ENCODE data around the gene SLC47A2. TPM values are rescaled to one million over a fixed set of nuclear protein-coding genes. Genes with fewer than 3 reads are reported as not detected.
A peak's percentile ranks its signal among the peaks of the same experiment; 100 is the strongest.
"Not testable (repeated sequence)": the region's sequence is repeated elsewhere in the genome, so short reads cannot be mapped to it uniquely, and the experiment has no call there.

Gene SLC47A2, protein sequence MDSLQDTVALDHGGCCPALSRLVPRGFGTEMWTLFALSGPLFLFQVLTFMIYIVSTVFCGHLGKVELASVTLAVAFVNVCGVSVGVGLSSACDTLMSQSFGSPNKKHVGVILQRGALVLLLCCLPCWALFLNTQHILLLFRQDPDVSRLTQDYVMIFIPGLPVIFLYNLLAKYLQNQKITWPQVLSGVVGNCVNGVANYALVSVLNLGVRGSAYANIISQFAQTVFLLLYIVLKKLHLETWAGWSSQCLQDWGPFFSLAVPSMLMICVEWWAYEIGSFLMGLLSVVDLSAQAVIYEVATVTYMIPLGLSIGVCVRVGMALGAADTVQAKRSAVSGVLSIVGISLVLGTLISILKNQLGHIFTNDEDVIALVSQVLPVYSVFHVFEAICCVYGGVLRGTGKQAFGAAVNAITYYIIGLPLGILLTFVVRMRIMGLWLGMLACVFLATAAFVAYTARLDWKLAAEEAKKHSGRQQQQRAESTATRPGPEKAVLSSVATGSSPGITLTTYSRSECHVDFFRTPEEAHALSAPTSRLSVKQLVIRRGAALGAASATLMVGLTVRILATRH
- polyA plus RNA-seq (2014; cell fraction: cytosol; rRNA removed), result not detected in 2 replicates
- polyA plus RNA-seq (2014; cell fraction: nucleus; rRNA removed), result not detected in 2 replicates

DNA sequence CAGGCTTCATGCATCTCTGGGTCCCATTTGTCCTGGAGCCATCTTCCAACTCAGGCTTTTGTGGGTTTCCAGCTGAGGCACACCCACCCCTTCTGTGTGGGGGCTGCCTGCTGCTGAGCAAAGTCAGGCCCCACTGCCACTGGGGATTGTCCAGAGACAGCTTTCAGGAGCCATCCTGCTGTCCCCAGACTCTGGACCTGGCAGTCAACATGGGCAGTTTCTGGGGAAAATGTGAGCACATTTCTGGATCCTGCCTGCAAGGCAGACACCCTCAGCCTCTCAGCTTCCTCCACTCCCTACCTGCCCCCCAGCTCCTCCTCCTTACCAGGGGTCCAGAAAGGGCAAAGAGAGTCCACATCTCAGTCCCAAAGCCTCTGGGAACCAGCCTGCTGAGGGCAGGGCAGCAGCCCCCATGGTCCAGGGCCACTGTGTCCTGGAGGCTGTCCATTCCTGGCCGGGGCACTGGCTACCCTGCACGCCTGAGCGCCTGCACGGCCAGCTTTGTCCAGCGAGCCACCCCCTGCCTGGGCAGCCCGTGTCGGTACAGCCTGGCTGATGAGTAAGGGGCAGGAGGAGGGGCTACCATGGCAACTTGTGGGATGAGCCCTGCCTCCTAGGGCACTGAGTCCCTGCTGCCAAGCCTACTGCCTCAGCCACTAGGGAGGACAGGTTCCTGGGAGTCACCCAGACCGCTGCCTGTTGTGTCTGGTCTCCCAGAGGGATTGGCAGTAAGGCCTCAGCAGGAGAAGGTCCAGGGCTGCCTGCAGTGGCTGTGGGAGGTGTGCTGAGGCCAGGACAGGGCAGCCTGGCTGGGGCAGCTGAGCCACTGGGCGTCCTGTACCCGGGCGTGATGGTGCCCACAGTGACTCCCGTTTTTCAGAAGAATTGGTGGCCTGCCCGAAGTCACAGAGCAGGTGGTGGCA lies at the start of gene SLC47A2:
TSS of gene SLC47A2 (minus strand) at position 477 of the 923 bp plus-strand sequence. CDS start at position 448, 29 bp downstream.
- no peak for DNase-seq (ENCODE audit: low spot score)

DNA sequence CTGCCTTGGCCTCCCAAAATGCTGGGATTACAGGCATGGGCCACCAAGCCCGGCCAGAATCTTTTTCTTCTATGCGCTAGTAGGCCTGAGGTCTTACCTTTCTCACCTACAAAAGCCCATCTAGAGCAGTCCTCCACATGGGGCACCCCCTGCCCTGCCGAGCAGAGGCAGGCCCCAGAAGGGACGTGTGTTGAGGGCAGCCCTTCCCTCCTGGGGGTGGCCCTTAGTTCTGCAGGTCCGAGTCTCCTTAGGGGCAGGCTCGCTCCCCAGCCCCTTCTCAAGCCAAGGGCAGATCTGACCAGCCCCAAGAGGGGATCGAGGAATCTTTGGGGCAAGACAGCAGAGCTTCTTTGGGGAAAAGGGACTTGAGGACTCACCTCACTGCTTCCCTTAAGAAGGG lies 49.6 kb upstream of the SLC47A2 start:
- DNase-seq (ENCODE audit: low spot score), result no peak

DNA sequence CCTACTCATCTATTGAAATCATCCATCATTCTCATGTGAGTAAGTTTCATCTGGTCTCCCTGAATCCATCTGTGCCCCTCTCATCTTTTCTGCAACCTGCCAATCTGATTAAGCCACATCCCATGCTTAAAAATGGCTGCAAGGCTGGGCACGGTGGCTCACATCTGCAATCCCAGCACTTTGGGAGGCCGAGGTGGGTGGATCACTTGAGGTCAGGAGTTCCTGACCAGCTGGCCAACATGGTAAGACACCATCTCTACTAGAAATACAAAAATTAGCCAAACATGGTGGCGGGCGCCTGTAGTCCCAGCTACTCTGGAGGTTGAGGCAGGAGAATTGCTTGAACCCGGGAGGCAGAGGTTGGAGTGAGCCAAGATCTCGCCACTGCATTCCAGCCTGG lies 47.6 kb upstream of the SLC47A2 start:
- not testable (repeated sequence) for DNase-seq (ENCODE audit: low spot score)

DNA sequence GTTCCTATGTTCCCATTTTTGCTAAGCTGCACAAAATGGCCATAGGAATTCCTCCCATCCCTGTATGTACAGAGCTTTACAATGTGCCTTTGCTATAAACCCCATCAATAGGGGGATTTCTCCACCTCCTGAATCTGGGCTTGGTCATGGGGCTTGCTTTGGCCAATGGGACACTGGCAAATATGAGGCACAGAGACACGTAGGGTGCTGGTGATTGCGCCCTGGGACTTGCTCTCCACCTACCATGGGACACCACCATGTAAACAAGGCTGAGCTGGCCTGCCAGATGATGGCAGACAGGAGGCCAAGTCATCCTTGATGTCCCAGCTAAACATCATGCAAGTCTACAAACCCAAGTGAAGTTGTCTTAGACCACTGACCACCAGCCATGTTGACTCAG lies 47.0 kb upstream of the SLC47A2 start:
- DNase-seq (ENCODE audit: low spot score), result no peak

DNA sequence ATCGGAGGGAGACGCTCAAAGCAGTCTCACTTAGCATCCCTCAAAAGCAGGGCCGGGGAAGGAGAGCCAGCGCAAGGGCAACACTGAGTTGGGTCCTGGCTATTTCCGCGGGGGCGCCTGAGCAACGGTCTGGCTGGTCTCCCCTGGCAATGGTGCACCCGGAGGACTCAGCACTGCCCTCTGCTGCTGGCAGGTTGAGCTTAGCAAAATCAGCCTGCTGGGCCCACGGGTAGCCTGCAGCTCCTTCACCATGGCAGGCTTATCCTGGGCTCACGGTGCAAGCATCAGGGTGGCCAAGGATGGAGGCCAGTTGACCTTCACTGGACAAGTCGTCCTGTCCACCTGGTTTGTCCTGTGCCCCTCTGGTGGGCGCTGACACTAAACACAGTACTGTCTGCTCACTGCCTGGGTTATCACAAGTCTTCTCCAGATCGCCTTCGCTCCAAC lies 46.2 kb upstream of the SLC47A2 start:
- peak; percentile 71 for DNase-seq (ENCODE audit: low spot score)

DNA sequence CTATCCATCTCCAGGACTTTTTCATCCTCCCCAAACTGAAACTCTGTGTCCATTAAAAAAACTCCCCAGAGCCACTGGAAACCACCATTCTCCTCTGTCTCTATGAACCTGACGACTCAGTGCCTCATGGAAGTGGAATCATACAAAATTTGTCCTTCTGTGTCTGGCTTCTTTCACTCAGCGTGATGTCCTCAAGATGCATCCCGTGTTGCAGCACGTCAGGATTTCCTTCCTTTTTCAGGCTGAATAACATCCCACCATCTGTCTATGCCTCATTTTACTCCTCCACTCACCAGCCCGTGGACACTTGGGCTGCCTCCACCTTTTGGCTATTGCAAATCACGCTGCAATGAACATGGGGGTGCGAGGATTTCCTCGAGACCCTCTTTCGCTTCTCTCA lies 44.4 kb upstream of the SLC47A2 start:
- DNase-seq (ENCODE audit: low spot score), result no peak

DNA sequence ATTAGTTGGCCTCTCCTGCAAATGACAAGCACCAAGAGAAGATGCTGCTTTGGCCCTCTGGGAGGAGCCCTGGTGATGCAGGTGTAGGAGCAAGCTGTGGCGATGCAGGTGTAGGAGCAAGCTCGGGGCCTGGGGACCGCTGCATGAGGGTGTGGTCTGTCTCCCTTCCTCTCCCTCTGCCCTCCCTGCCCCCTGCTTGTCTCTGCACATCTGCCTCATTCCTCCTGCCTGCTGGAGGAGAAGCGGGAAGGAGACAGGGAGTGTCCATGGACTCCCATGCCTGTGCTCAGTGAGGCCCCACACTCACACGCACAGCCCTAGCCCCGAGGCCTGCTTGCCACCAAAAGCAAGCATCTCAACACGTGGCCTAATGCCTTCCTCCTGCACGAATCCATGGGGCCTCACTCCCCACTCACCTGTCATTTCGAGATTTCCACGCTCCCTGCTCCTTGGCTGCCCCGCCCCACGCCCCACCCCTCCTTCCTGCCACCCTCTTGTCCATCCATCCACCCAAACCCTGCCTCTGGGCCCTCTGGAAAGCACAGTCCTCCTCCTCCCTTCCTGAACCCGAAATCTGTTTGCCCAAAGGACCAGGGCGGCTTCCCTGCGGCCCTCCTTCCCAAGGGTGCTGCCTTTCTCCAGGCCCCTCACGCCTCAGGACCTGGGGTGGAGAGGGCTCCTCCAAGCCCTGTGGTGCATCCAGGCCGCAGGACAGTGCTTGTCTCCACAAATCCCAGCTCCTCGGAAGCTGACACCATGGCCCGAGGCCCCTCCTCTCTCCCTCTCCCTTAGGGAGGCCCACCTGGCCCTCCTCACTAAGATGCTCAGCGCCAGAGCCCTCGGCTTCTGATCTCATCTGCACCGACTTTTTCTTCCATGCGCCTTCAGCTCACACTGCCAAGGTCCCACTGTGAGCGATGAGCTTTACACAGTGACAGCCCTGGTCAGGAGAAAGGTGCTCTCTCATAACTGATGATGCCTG lies 43.5 kb upstream of the SLC47A2 start:
- peak; percentile 64 for DNase-seq (ENCODE audit: low spot score)

DNA sequence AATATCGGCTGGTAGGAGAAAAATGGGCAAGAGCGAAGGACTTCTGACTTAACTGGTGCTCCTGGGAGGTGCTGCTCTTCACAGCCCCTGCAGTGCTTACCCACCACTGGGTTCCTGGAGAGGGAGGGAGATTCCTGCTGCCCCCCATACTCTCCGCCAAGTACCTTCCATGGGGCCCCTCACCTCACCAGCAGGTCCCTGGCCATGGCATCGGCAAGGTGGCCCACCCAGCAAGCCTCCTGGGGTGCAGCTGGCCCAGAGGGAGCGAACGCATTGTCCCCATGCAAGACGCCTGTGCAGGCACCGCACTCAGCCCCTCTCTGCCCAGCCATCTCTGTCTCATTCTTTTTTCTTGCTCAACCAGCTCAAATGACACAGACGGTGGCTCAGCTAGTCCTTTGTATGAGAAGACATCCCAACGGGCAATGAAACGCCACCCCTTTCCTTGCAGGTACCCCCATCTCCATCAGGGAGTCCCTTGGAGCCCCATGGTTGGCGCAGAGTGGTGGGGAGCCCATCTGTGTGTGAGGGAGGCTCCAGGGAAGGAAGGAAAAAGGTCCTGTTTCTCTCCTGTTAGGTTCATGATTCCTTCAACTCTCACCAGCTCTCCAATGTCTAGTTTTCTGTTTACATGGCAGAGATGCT lies 41.3 kb upstream of the SLC47A2 start:
- no peak for DNase-seq (ENCODE audit: low spot score)

DNA sequence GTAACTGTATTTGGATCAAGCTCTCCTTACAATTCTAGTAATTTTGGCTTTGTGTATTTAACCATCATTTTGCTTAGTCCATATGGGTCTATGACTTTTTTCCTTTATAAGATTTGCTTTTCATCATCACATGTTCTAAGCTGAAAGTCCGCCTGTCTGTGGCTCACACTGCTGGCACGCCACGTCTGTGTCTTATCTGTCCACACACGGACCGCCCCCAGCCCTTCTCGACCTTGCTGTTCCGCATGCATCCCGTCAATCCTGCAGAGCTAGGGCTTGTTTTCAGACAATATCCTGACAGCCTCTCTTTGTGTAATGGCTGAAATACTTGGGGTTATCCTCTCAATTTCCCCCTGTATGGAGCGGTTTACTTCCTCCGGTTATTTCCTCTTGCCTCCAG lies 40.2 kb upstream of the SLC47A2 start:
- DNase-seq (ENCODE audit: low spot score), result no peak

DNA sequence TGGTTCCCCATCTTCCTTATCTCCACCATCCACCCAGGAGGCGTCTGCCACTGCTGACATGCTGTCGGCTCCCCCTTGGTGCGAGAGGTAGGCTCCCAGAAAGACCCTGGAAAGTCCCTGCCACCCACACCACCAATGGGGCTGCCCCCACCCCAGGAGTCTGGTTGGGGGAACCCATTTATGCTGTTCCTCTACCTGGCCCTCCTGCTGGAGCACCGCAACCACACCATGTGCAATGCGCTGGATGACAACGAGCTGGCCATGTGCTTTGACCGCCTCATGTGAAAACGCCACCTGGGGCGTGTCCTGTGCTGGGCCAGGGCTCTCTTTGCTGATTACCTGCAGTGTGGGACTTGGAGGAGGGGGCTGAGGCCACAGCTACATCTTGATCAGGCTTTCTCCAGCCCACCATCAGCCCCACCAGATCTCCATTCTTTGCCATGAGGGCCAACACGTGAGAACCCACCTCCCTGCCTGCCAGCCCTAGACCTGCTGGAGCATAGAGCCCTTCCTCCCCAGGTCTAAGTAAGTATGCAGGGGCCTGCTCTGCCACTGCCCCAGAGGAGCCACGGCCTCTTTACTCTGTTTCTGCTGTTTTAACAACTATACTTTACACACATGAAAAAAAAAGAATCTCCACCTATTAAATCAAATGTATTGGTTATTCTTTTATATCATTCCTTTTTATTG lies 39.6 kb upstream of the SLC47A2 start:
- no peak for DNase-seq (ENCODE audit: low spot score)

DNA sequence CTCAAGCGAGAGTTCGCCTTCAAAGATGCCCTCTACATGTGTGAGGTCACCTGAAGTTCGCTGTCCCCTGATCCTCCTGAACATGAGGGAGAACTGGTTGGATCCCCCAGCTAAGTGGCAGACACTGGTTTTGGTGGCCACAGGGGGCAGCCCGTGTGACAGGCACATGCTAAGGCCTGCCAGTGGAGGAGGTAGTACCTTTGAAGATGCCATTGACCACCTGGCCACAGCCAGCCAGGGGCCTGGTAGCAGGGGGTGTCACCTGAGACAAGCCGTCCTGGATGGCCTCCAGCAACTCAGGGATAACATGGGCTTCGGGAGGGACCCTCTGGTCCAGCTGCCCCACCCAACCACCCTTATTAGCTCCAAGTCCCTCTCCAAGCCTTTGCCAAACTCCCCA lies 39.0 kb upstream of the SLC47A2 start:
- no peak for DNase-seq (ENCODE audit: low spot score)

DNA sequence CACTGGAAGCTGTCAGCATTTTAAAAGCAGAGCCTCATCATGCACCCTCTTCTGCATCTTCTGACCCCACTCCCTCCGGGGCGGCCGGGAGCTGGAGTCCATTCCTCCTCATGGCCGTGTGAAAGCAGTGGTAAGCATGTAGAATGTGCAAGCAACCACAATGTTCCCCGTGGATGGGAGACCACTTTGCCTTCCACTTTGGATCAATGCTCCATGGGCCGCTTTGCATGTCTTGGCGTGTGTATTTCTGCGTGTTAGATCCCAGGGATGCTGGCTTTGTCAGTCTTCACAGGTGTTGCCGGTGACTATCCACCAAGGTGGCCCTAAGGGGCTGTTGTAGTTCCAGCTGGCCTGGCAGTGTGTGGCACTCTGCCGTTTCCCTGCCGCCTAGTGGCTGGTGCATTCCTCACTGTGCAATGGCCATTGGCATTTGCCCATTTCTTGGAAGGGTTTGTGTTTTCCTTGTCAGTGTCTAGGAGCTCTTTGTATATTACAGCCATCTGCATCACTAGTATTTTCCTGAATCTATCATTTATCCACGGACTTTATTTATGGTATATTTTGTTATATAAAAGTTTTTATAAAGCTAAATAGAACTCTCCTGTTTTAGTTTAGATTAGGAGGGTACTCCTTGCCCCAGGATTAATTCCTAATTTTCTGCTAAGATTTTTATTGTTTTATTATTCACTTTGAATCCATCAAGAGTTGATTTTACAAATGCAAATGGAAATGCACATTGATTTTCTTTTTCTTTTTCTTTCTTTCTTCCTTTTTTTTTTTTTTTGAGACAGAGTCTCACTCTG lies 37.5 kb upstream of the SLC47A2 start:
- DNase-seq (ENCODE audit: low spot score), result no peak

DNA sequence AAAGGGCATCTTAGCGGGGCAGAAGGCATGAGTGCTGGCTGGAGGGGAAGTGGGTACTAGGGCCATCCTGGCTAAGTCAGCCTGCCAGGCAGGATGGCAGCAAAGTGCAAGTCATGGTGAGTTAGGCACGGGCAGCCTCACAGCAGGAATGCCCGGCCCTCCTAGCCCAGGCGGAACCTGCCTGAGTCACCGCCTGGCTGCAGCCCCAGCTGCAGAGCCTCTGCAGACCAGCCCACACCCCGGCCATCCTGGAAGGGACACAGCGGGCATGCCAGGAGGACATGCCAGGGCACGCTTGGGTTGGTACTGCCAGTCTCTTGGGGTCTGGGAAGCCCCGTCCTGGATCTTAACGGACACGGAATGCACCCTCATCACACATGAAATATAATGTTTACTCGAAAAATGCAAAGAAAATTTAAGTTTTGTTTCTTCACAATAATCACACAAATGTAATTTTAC lies 36.7 kb upstream of the SLC47A2 start:
- DNase-seq (ENCODE audit: low spot score), result no peak

DNA sequence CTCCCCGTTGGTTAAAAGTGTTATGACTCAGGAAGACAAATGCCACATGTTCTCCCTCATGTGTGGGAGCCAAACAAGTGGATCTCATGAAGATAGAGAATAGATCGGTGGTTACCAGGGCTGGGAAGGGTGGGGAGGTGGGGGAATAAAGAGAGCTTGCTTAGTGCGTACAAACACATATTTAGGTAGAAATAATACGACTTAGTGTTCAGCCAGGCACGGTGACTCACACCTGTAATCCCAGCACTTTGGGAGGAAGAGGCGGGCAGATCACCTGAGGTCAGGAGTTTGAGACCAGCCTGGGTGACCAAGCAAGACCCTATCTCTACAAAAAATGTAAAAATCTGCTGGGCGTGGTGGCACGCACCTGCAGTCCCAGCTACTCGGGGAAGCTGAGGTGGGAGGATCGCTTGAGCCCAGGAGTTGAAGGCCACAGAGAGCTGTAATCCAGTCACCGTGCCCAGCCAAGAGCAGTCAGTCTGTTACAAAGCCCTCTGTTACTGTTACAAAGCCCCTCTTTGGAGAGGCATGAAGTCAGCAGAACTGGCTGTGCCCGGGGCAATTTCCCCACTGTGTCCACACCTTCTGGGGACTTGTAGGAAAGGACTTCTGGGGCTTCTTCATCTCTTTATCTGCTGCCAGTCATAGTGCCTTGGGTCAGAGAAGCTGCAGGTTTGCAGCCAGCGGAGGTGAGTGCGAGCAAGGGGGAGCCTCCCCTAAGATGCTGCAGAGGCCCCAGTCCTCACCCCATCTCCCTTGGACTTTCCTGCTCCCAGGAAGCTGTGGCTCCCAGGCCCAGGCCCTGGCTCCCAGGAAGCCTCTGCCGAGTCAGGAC lies 36.0 kb upstream of the SLC47A2 start:
- no peak for DNase-seq (ENCODE audit: low spot score)

DNA sequence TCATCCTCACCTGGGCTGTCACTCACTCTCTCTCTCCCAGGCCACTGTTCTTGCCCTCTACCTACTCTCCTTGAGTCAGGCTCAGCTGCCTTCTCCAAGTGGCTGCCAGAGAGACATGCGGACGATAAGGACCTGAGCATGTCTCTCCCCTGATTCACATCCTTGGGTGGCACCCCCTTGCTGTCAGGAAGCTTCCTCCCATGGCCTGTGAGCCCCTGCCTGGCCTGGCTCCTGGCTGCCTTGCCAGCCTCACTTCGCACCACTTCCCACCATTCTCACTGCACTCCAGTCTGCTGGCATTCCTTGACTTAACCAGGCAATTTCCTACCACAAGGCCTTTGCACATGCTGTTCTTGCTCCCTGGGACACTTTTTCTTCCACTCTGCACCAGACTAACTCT lies 34.5 kb upstream of the SLC47A2 start:
- no peak for DNase-seq (ENCODE audit: low spot score)

DNA sequence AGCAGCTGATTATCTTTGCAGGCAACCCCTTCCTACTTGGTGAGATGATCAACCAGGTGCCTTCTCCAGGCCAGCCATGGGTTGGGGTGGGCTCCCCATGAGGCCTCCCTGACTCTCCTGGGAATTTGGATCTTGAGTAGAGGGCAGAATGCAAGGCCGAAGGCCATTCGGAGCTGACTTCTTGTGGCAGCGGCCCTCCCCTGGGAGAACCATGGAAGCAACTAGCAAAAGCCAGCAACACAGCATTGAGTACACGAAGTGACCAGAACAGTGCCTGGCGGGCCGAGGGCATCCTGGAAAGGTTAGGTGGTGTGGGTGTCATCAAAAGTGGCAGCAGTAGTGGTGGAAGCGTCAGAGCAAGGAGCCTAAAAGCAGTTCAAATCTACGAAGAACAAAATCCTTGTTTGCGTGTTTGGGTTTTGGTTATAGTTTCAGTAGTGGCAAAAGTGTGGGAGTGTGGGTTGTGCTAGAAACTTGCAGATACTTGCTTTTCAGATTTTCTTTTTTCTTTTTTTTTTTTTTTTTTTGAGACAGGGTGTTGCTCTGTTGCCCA lies 33.7 kb upstream of the SLC47A2 start:
- DNase-seq (ENCODE audit: low spot score), result no peak

DNA sequence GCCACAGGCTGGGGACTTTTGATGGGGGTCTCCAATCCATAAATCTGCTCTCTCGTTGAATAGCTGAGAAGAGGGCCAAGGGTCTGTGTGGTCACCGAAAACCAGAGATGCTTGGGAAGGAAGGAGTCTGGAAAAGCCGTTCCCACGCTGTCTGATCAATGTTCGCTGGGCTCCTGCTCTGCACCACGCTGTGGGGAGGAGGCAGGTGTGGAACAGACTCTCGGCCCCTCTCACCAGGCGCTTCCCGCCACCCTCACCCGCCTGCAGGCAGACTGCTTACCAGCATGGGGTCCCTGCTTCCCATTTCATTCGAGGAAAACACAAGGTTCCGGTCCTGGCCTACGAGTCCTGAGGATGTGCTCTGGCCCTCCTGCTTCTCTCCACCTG lies 32.4 kb upstream of the SLC47A2 start:
- DNase-seq (ENCODE audit: low spot score), result no peak

Measured in SK-N-DZ (cell line).